ENCODE data around the gene E2F1.

The E2F1 gene

DNA sequence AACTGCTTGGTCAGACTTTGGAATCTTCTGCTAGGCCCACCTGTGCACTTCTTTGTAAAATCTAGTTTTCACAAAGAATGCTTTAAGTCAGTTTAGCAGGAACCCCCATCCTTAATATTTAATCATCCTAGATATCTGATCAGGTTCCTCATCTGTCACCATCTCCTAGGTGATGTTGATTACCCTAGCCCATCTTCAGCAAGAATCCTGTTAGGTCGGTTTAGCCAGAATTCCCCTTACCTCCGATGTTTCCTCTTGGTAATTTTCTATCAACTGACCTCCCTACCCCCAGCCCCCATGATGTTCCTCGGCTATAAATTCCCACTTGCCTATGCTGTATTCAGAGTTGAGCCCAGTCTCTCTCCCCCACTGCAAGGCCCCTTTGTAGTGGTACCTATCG lies 42.9 kb upstream of the E2F1 start:
- no peak for DNase-seq
- H4K20me1 ChIP-seq (ENCODE audit: insufficient read depth, low read length): no peaks in the 10 kb centered on the region
- H3K27ac ChIP-seq (ENCODE audit: low read length): no peak overlapping the region
- no peaks in the 10 kb centered on the region for H3K79me2 ChIP-seq (ENCODE audit: low read length)
- H3K4me2 ChIP-seq (ENCODE audit: low read depth, low read length): no peak overlapping the region
- peaks cover 15% of the 10 kb centered on the region for H3F3A ChIP-seq (ENCODE audit: insufficient read depth, low read length)
- no peaks in the 10 kb centered on the region for H3K9me2 ChIP-seq (replicated peaks; ENCODE audit: insufficient read depth, low read length)
- H2AFZ ChIP-seq (ENCODE audit: low read length): no peak overlapping the region
- H3K36me3 ChIP-seq (replicated peaks; ENCODE audit: insufficient read depth, low read length): no peaks in the 10 kb centered on the region
- no peaks in the 10 kb centered on the region for H3K9me3 ChIP-seq (replicated peaks; ENCODE audit: insufficient read depth, low read length)
- no peak overlapping the region for H3K4me3 ChIP-seq (ENCODE audit: low read length)
- TF ChIP-seq, protein P1, sequence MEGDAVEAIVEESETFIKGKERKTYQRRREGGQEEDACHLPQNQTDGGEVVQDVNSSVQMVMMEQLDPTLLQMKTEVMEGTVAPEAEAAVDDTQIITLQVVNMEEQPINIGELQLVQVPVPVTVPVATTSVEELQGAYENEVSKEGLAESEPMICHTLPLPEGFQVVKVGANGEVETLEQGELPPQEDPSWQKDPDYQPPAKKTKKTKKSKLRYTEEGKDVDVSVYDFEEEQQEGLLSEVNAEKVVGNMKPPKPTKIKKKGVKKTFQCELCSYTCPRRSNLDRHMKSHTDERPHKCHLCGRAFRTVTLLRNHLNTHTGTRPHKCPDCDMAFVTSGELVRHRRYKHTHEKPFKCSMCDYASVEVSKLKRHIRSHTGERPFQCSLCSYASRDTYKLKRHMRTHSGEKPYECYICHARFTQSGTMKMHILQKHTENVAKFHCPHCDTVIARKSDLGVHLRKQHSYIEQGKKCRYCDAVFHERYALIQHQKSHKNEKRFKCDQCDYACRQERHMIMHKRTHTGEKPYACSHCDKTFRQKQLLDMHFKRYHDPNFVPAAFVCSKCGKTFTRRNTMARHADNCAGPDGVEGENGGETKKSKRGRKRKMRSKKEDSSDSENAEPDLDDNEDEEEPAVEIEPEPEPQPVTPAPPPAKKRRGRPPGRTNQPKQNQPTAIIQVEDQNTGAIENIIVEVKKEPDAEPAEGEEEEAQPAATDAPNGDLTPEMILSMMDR (IDR thresholded peaks at IDR 0.05; ENCODE audit: low read length): no peak
- no peak for TF ChIP-seq EZH2phosphoT487 (IDR thresholded peaks at IDR 0.05; ENCODE audit: low read length)
- no peak for TF ChIP-seq EZH2 (optimal IDR thresholded peaks at IDR 0.05; ENCODE audit: low read depth, low read length)
- no peak overlapping the region for H3K9ac ChIP-seq (ENCODE audit: low read length)
- no peaks in the 10 kb centered on the region for H3K27me3 ChIP-seq (replicated peaks; ENCODE audit: insufficient read depth, low read length)
- peaks cover 4% of the 10 kb centered on the region; the same call in 1 of the 2 replicates for H3K4me1 ChIP-seq (ENCODE audit: low read length)

DNA sequence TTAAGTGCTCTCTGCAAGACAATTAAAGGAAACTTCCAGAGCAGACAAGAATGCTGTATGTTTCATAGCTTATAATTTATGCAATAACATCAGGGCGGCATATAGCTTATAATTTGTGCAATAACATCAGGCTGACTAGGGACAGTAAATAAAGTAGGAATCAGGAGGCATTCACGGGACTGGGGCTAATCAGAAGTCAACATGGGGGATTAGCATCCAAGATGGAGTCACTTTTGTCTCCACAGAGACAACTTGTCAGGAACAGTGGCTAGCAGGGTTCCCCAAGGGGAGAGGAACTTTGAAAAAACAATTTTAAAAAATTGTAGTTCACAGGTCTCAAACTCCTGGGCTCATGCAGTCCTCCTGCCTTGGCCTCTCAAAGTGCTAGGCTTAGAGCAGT lies 42.3 kb upstream of the E2F1 start:
- Histone ChIP-seq H3K27ac (ENCODE audit: low read length) (no peak overlapping the region), H3K4me2 (ENCODE audit: low read depth, low read length) (no peak overlapping the region), H3K79me2 (ENCODE audit: low read length) (no peaks in the 10 kb centered on the region), H3K9ac (ENCODE audit: low read length) (no peak overlapping the region), H4K20me1 (ENCODE audit: insufficient read depth, low read length) (no peaks in the 10 kb centered on the region), H3K36me3 (replicated peaks; ENCODE audit: insufficient read depth, low read length) (no peaks in the 10 kb centered on the region), H3K4me1 (ENCODE audit: low read length) (peaks cover 1% of the 10 kb centered on the region; the same call in 1 of the 2 replicates), H3K27me3 (replicated peaks; ENCODE audit: insufficient read depth, low read length) (no peaks in the 10 kb centered on the region), H3K9me3 (replicated peaks; ENCODE audit: insufficient read depth, low read length) (no peaks in the 10 kb centered on the region), H3K4me3 (ENCODE audit: low read length) (no peak overlapping the region), H3F3A (ENCODE audit: insufficient read depth, low read length) (peaks cover 9% of the 10 kb centered on the region), H2AFZ (ENCODE audit: low read length) (no peak overlapping the region), H3K9me2 (replicated peaks; ENCODE audit: insufficient read depth, low read length) (no peaks in the 10 kb centered on the region)
- DNase-seq: no peak
- TF ChIP-seq EZH2 (optimal IDR thresholded peaks at IDR 0.05; ENCODE audit: low read depth, low read length) (no peak), EZH2phosphoT487 (IDR thresholded peaks at IDR 0.05; ENCODE audit: low read length) (no peak)
- TF ChIP-seq, protein P1 (IDR thresholded peaks at IDR 0.05; ENCODE audit: low read length): no peak

DNA sequence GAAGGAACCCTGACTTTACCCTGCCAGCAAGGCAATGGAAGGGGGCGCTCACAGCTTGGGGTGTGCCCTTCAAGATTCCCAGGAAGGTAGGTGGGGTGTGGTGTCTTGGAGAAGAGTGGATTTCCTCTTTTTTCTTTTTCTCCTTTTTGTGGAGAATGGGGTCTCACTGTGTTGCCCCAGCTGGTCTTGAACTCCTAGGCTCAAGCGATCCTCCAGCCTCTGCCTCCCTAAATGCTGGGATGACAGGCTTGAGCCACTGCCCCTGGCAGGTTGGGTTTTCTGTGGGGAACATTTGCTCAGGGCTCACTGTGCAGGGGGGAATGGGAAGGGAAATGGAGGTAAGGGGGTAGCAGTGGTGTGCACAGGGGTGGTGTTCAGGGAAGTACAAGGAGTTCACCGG lies 41.6 kb upstream of the E2F1 start:
- Histone ChIP-seq H3F3A (ENCODE audit: insufficient read depth, low read length) (peaks cover 6% of the 10 kb centered on the region), H3K36me3 (replicated peaks; ENCODE audit: insufficient read depth, low read length) (no peaks in the 10 kb centered on the region), H3K4me2 (ENCODE audit: low read depth, low read length) (no peak overlapping the region), H3K9me2 (replicated peaks; ENCODE audit: insufficient read depth, low read length) (no peaks in the 10 kb centered on the region), H4K20me1 (ENCODE audit: insufficient read depth, low read length) (no peaks in the 10 kb centered on the region), H3K9ac (ENCODE audit: low read length) (no peak overlapping the region), H3K4me1 (ENCODE audit: low read length) (no peaks in the 10 kb centered on the region), H3K79me2 (ENCODE audit: low read length) (no peaks in the 10 kb centered on the region), H2AFZ (ENCODE audit: low read length) (no peak overlapping the region), H3K9me3 (replicated peaks; ENCODE audit: insufficient read depth, low read length) (no peaks in the 10 kb centered on the region), H3K27ac (ENCODE audit: low read length) (no peak overlapping the region), H3K27me3 (replicated peaks; ENCODE audit: insufficient read depth, low read length) (no peaks in the 10 kb centered on the region), H3K4me3 (ENCODE audit: low read length) (no peak overlapping the region)
- no peak for TF ChIP-seq EZH2 (optimal IDR thresholded peaks at IDR 0.05; ENCODE audit: low read depth, low read length)
- no peak for TF ChIP-seq EZH2phosphoT487 (IDR thresholded peaks at IDR 0.05; ENCODE audit: low read length)
- TF ChIP-seq, protein P1 (IDR thresholded peaks at IDR 0.05; ENCODE audit: low read length): no peak
- DNase-seq: no peak
